K562 (cell line): Measurements from ENCODE around the gene ABCA7. TPM values are rescaled to one million over a fixed set of nuclear protein-coding genes. Genes with fewer than 3 reads are reported as not detected.

Source experiments
- CHAMP1 ChIP-seq: fragments of 450-650 bp; IDR thresholded peaks from 2 replicates; pipeline ENCODE4 v1.6.1; 2016; ENCODE audit warnings: mild to moderate bottlenecking
- CREB3L1 ChIP-seq: fragments of 450-650 bp; IDR thresholded peaks from 2 replicates; pipeline ENCODE4 v1.6.1; 2014; ENCODE audit warnings: low read depth, mild to moderate bottlenecking, moderate library complexity, borderline replicate concordance
- E2F3 ChIP-seq: fragments of 250-450 bp; sonication (Bioruptor Pico); IDR thresholded peaks from 2 replicates; pipeline ENCODE4 v1.4.0; 2020; ENCODE audit warnings: mild to moderate bottlenecking
- ERF ChIP-seq: fragments of 450-650 bp; formaldehyde crosslinking; IDR thresholded peaks from 2 replicates; pipeline ENCODE4 v1.4.0; 2020; ENCODE audit warnings: mild to moderate bottlenecking, mixed read lengths
- FOXM1 ChIP-seq, 2 experiments: fragments of 450-650 bp in 1 of 2; sonication (generic) in 1 of 2; formaldehyde crosslinking in 1 of 2; IDR thresholded peaks; 2 replicates each; pipeline versions ENCODE4 v1.6.1 to v1.9.0; 2017 to 2022; ENCODE audit warnings: low read depth in 2 of 2, mild to moderate bottlenecking in 2 of 2, missing genetic modification reagents in 1 of 2, moderate library complexity in 1 of 2
- FUS ChIP-seq: fragments of 200-400 bp; formaldehyde crosslinking; optimal IDR thresholded peaks from 2 replicates; pipeline ENCODE3; 2017; ENCODE audit warnings: low read depth, low read length
- GATA2 ChIP-seq: sonication (generic); formaldehyde crosslinking; IDR thresholded peaks from 2 replicates; pipeline ENCODE4 v1.4.0; 2020; ENCODE audit warnings: mild to moderate bottlenecking, missing genetic modification reagents
- GATAD2A ChIP-seq: fragments of 450-650 bp; IDR thresholded peaks from 2 replicates; pipeline ENCODE4 v1.6.1; 2017
- HBP1 ChIP-seq: fragments of 450-650 bp; formaldehyde crosslinking; IDR thresholded peaks from 2 replicates; pipeline ENCODE4 v1.4.0; 2022; ENCODE audit warnings: missing genetic modification characterization
- HMG20A ChIP-seq: fragments of 450-650 bp; formaldehyde crosslinking; conservative IDR thresholded peaks from 2 replicates; pipeline ENCODE4 v1.4.0; 2020; ENCODE audit warnings: mild to moderate bottlenecking, mixed read lengths
- ILK ChIP-seq: fragments of 450-650 bp; IDR thresholded peaks from 2 replicates; pipeline ENCODE4 v1.6.1; 2016; ENCODE audit warnings: missing genetic modification characterization, low read depth, mild to moderate bottlenecking, missing compliant biosample characterization, moderate library complexity, borderline replicate concordance
- KHSRP ChIP-seq: fragments of 450-650 bp; IDR thresholded peaks from 2 replicates; pipeline ENCODE4 v1.6.1; 2017
- LCOR ChIP-seq: sonication (generic); formaldehyde crosslinking; IDR thresholded peaks from 2 replicates; pipeline ENCODE4 v1.8.0; 2022; ENCODE audit warnings: mild to moderate bottlenecking, missing genetic modification reagents
- LEF1 ChIP-seq: fragments of 450-650 bp; IDR thresholded peaks from 2 replicates; pipeline ENCODE4 v1.6.1; 2016; ENCODE audit warnings: mild to moderate bottlenecking
- MECOM ChIP-seq: fragments of 250-450 bp; sonication (Bioruptor Pico); IDR thresholded peaks from 2 replicates; pipeline ENCODE4 v1.8.0; 2022; ENCODE audit warnings: inconsistent platforms
- MYC ChIP-seq, 2 experiments: fragments of 250-450 bp in 1 of 2; sonication (Bioruptor Pico) in 1 of 2; IDR thresholded peaks; 2 replicates each; pipeline versions ENCODE4 v1.5.1 to v1.6.1; 2012 to 2021; ENCODE audit warnings: low read depth in 2 of 2, borderline replicate concordance in 1 of 2, improper control_type of control experiment in 1 of 2, low read length in 1 of 2, mild to moderate bottlenecking in 1 of 2, moderate library complexity in 1 of 2
- OTX1 ChIP-seq: fragments of 450-650 bp; formaldehyde crosslinking; IDR thresholded peaks from 2 replicates; pipeline ENCODE4 v1.4.0; 2022; ENCODE audit warnings: mild to moderate bottlenecking
- PHF20 ChIP-seq: fragments of 450-650 bp; IDR thresholded peaks from 2 replicates; pipeline ENCODE4 v1.6.1; 2018; ENCODE audit not compliant: partially characterized antibody
- PPARD ChIP-seq: fragments of 250-450 bp; sonication (Bioruptor Pico); IDR thresholded peaks from 2 replicates; pipeline ENCODE4 v1.8.0; 2022; ENCODE audit warnings: inconsistent platforms, mild to moderate bottlenecking, moderate library complexity
- PYGO2 ChIP-seq: fragments of 450-650 bp; IDR thresholded peaks from 2 replicates; pipeline ENCODE4 v1.6.1; 2016; ENCODE audit warnings: mild to moderate bottlenecking, missing genetic modification characterization, moderate library complexity, missing compliant biosample characterization
- SAFB2 ChIP-seq: fragments of 200-400 bp; formaldehyde crosslinking; IDR thresholded peaks from 2 replicates; pipeline ENCODE4 v1.6.1; 2018; ENCODE audit warnings: borderline replicate concordance, low read length, low read depth, moderate library complexity; ENCODE audit not compliant: severe bottlenecking
- SP1 ChIP-seq: sonication (generic); formaldehyde crosslinking; IDR thresholded peaks from 2 replicates; pipeline ENCODE4 v1.8.1; 2022; ENCODE audit warnings: mild to moderate bottlenecking, missing genetic modification reagents
- XRCC5 ChIP-seq: fragments of 200-400 bp; formaldehyde crosslinking; IDR thresholded peaks from 2 replicates; pipeline ENCODE4 v1.6.1; 2017; ENCODE audit warnings: low read depth, mild to moderate bottlenecking, low read length
- ZNF121 ChIP-seq: sonication (generic); formaldehyde crosslinking; conservative IDR thresholded peaks from 2 replicates; pipeline ENCODE4 v1.8.0; 2022; ENCODE audit warnings: missing genetic modification reagents
- ZNF431 ChIP-seq: sonication (generic); formaldehyde crosslinking; IDR thresholded peaks from 2 replicates; pipeline ENCODE4 v1.8.0; 2022; ENCODE audit warnings: mild to moderate bottlenecking, missing genetic modification reagents
- ZNF75A ChIP-seq: fragments of 450-650 bp; formaldehyde crosslinking; IDR thresholded peaks from 2 replicates; pipeline ENCODE4 v1.4.0; 2020; ENCODE audit warnings: mild to moderate bottlenecking
- polyA plus RNA-seq, 8 experiments: library from polyadenylated mRNA; depleted of rRNA in 4 of 8; stranded (reverse) in 5 of 8; unstranded in 3 of 8; fragments of >200 nt; fragmentation: Nextera tagmentation in 2 of 8; fragmentation: Illumina TruSeq in 1 of 8; extraction: Ambion mirVana in 2 of 8; extraction: Trizol in 1 of 8; gene quantifications; 2 replicates each; pipeline versions ENCODE4 v1.2.1 to v1.2.3, GENCODE V29; 2011 to 2014; ENCODE audit warnings: inconsistent platforms in 1 of 8, missing spikeins in 1 of 8
- total RNA-seq, 7 experiments: library from RNA; depleted of rRNA in 6 of 7; stranded (reverse); fragments of >200 nt in 6 of 7; fragmentation: Illumina TruSeq in 2 of 7; extraction: Trizol in 2 of 7; gene quantifications; 2 replicates each; pipeline versions ENCODE4 v1.2.1 to v1.2.3, GENCODE V29; 2011 to 2021; ENCODE audit warnings: low replicate concordance in 1 of 7

Gene ABCA7
- total and polyA plus RNA-seq, 9 of the 15 experiments (the other 6 are each of a cell fraction or from before 2014, with no cell fraction given) = 2.3 to 96.1 (median 31.2) TPM

DNA sequence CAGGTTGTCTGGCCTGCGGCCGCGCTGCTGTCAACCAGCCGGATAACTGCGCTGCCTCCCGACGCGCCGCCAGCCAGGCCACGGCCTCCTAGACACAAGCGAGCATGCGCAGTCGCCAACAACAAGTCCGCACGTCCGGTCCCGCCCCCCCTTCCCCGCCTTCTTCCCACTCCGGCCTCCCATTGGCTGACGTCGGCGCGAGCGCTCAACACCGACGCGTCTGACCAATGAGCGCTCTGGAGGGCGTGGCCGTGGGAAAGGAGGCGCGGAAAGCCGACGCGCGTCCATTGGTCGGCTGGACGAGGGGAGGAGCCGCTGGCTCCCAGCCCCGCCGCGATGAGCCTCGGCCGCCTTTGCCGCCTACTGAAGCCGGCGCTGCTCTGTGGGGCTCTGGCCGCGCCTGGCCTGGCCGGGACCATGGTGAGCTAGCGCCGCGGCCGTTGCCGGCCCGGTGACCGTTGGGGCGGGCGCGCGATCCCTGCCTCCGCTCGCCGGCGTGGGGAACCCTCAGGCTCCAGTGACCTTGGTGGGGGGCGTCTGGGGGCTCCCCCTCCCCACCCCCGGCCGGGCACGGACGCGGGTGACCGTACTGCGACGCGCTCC is 63.9 kb downstream of the ABCA7 start, which contains the start of gene GPX4 (continued):
- TF ChIP-seq FUS = peak; percentile 82
- 0 out of 2 replicates have a peak, but pooled peaks have one; percentile 16 for TF ChIP-seq MYC (IDR thresholded peaks at IDR 0.05; ENCODE audit: low read depth, low read length)
- no peak for TF ChIP-seq MYC (CRISPR knock-in tag; IDR thresholded peaks at IDR 0.05; ENCODE audit: borderline replicate concordance, low read depth)
- TF ChIP-seq ZNF75A (CRISPR knock-in tag) = no peak
- TF ChIP-seq ILK (tag) = no peak
- no peak for TF ChIP-seq OTX1 (CRISPR knock-in tag)
- no peak for TF ChIP-seq LEF1
- no peak for TF ChIP-seq LCOR (CRISPR knock-in tag)
- TF ChIP-seq HMG20A (CRISPR knock-in tag) = no peak
- TF ChIP-seq FOXM1 (IDR thresholded peaks at IDR 0.05; ENCODE audit: low read depth) = no peak
- TF ChIP-seq FOXM1 (CRISPR knock-in tag; IDR thresholded peaks at IDR 0.05; ENCODE audit: low read depth) = 0 out of 2 replicates have a peak, but pooled peaks have one; percentile 40
- peak; percentile 98 for TF ChIP-seq SP1 (CRISPR knock-in tag)
- TF ChIP-seq PHF20 = peak; percentile 51
- TF ChIP-seq SAFB2 = no peak
- TF ChIP-seq CHAMP1 = no peak
- no peak for TF ChIP-seq MECOM (CRISPR knock-in tag)
- 0 out of 2 replicates have a peak, but pooled peaks have one; percentile 59 for TF ChIP-seq GATAD2A
- no peak for TF ChIP-seq E2F3 (CRISPR knock-in tag)
- TF ChIP-seq CREB3L1 = no peak
- TF ChIP-seq KHSRP = no peak
- no peak for TF ChIP-seq ZNF431 (CRISPR knock-in tag)
- TF ChIP-seq GATA2 (CRISPR knock-in tag) = no peak
- no peak for TF ChIP-seq HBP1 (CRISPR knock-in tag)
- TF ChIP-seq PPARD = no peak
- no peak for TF ChIP-seq PYGO2 (tag)
- TF ChIP-seq XRCC5 = no peak
- TF ChIP-seq ERF (CRISPR knock-in tag) = peak; percentile 63; the same call in 1 of the 2 replicates
- no peak for TF ChIP-seq ZNF121
